Activated T-helper 1 cell treated with anti-CD3 and anti-CD28 coated beads, Interleukin-2, amount 50 U/mL, for 16 hours (primary cell): ENCODE results near the gene MED1.

Experiments
- DNase-seq, 2 donors: peaks; one replicate each; pipeline ENCODE4 v3.0.0-alpha.2; 2020; ENCODE audit warnings: low read depth in 1 of 2, low spot score in 1 of 2

Gene MED1

DNA sequence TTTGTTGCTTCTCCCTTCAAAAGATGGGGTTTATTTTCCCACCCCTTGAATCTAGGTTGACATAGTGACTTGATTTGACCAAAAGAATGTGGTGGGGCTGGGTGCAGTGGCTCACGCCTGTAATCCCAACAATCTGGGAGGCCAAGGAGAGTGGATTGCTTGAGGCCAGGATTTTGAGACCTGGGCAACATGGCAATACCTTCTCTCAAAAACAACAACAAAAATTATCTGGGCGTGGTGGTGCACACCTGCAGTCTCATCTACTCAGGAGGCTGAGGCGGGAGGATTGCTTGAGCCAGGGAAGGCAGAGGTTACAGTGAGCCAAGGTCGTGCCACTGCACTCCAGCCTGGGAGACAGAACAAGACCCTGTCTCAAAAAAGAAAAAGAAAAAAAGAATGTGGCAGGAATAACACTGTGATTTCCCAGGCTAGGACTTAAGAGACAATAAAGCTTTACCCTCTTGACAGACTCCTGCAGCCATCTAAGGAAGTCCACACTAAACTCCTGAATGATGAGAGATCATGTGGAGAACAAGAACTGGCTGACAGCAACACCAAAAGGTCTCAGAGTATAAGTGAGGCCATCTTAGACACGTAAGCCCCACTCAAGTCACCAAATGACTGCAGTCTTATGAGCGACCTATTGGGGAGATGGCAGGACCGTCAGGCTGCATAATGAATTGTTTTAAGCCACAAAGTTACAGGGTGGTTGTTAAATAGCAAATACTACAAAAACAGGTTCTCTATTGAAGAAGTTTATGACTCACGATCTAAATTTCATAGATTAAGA lies 86.6 kb downstream of the MED1 start:
- no peak for DNase-seq

DNA sequence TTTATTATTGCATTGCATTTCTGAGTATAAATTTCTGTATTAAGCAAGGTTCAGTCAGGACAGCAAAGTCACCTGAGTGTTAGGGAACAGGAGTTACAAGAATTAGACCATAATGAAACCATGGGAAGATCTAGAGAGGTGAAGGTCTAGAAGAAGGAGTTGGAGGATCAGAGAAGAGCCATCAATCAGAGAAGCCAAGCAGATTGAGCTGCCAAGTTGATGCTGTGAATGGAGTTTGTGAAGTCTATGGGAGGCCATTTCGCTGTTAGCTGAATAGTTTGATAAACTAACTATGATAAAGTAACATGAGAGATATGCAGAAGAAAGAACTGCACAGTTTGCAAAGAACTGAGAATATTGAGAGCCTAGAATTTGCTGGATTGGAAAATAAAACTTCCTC lies 90.0 kb downstream of the MED1 start:
- no peak for DNase-seq

DNA sequence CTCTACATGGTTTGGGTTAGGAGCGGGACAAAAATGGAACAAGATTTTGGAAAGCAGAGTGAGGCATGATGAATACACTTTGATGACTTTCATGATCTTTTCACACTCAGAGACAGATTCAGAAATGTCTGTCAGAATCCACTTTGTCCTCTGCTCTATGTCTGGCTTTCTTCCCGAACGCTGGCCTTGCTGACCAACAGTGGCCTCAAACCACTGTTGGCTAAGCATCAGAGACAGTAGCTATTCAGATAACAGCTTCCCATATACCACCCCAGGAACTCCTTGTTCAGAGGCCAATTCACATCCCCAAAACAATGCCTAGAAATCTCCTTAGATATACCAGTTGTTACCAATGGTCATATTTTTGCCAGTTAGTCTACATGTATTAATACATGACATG lies 90.5 kb downstream of the MED1 start:
- DNase-seq, result no peak

DNA sequence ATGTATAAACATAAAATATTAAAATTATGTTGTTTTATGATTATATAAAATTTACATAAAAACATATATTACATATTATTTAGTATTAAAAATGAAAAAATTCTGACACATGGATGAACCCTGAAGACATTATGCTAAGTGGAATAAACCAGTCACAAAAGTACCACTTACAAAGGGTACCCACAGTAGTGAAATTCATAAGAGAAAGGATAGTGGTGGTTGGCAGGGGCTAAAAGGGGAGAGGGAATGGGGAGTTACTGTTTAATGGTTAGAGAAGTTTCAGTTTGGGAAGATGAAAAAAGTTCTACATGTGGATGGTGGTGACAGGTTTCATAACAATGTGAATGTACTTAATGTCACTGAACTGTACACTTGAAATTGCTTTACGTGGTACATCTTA lies 91.1 kb downstream of the MED1 start:
- DNase-seq, result no peak

- DNase-seq, result no peak
These were observed 93.1 kb downstream of the MED1 start for GRCh38 chr17:39357986-39358385.

DNA sequence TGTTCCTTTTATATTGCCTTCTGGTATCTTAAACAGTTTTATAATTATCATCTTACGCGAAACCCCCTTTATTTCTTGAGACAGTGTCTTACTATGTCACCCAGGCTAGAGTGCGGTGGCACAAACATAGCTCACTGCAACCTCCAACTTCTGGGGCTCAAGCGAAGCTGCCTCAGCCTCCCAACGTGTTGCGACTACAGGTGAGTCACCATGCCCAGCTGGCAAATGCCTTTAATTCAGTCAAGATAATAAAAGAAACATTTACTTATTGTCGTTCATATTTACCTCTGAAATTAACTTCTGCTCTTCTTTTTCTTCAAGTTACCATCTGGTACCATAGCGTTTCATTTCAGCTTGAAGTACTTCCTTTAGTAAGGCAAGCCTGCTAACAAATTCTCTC lies 93.6 kb downstream of the MED1 start:
- DNase-seq, result no peak
